Measurements from ENCODE around the gene SMARCA4.

SMARCA4 gene

GRCh38 chr19:11106477-11106876 is 145.6 kb downstream of the SMARCA4 start:
- H3K27ac ChIP-seq = no peak overlapping the region
- no peak overlapping the region for H3K4me3 ChIP-seq

- Histone ChIP-seq H3K4me3 (no peak overlapping the region), H3K27ac (no peak overlapping the region)
These were observed 147.9 kb downstream of the SMARCA4 start for GRCh38 chr19:11108746-11109145.

- Histone ChIP-seq H3K27ac (no peak overlapping the region), H3K4me3 (no peak overlapping the region)
These were observed 150.4 kb downstream of the SMARCA4 start for GRCh38 chr19:11111117-11111770.

GRCh38 chr19:11111771-11112144 is 150.9 kb downstream of the SMARCA4 start:
- H3K27ac ChIP-seq = no peak overlapping the region
- no peak overlapping the region for H3K4me3 ChIP-seq

Measured in skin epidermis (tissue), 12 donors.